HG03378 (cell line): Measurements from ENCODE around the gene PSME4.
"Not testable (repeated sequence)": the region's sequence is repeated elsewhere in the genome, so short reads cannot be mapped to it uniquely, and the experiment has no call there.

Experiments used
- ATAC-seq: cut with Tn5 transposase; IDR thresholded peaks from one replicate; pipeline ENCODE4 v1.9.1; 2021; ENCODE audit warnings: mild to moderate bottlenecking, moderate library complexity; ENCODE audit not compliant: unreplicated experiment

Gene PSME4

DNA sequence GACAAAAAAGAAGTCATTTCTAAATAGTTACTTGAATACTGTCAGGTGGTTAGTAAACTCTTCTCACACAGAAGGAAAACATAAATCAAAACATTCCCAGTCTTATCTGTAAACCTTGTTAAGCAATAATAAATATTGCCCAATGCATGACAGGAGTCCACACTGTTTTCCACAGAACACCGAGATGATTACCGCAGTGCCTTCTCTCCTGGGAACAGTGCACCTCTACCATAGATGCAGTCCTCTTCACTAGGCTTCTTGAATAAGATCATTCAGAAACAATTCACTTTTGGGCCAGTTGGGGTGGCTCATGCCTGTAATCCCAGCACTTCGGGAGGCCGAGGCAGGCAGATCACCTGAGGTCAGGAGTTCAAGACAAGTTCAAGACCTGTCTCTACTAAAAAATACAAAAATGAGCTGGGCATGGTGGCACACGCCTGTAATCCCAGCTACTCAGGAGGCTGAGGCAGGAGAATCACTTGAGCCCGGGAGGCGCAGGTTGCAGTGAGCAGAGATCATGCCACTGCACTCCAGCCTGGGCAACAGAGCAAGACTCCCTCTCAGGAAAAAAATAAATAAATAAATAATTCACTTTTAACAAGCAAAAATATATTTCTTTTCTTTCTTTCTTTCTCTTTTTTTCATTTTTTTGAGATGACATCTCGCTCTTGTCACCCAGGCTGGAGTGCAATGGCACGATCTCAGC is 119.6 kb downstream of the PSME4 start:
- not testable (repeated sequence) for ATAC-seq

DNA sequence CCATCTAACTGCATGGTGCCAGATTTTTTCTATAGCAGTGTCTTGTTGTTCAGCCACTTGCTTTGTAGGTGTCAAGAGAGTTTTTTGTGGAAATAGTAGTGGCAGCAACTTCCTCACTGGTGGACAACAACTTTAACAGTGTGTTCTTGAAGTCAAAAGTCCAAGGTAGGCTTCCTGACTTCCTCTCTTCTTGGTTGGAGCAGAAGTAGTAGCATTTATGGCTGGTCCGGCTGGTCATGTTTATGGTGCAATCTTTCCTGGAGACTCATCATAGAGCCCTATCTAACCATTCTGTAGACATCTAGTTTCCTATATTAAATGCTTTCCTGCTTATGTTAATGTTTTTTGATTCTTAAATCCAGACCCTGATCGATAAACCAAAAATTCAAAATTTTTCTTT is 122.7 kb downstream of the PSME4 start:
- no peak for ATAC-seq

DNA sequence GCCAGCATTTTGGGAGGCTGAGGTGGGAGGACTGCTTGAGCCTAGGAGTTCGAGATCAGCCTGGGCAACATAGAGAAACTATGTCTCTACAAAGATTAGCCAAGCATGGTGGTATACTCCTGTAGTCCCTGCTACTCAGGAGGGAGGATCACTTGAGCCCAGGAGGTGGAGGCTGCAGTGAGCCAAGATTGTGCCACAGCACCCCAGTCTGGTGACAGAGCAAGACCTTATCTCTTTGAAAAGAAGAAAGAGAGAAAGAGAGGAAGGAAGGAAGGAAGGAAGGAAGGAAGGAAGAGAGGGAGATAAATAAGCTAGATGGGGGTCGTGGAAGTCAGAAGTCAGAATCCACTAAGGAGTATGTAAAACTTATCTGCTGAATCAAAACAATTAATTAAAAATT is 127.2 kb downstream of the PSME4 start:
- no peak for ATAC-seq

DNA sequence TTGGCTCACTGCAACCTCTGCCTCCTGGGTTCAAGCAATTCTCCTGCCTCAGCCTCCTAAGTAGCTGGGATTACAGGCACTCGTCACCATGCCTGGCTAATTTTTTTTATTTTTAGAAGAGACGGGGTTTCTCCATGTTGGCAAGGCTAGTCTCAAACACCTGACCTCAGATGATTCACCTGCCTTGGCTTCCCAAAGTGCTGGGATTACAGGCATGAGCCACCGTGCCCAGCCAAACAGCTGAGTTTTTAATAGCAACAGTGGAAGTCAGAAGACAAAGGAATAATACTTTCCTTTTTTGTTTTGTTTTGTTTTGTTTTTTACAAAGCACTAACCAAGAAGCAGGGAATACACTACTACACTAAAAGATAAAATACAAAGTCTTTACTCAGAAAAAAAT is 127.9 kb downstream of the PSME4 start:
- ATAC-seq = no peak

DNA sequence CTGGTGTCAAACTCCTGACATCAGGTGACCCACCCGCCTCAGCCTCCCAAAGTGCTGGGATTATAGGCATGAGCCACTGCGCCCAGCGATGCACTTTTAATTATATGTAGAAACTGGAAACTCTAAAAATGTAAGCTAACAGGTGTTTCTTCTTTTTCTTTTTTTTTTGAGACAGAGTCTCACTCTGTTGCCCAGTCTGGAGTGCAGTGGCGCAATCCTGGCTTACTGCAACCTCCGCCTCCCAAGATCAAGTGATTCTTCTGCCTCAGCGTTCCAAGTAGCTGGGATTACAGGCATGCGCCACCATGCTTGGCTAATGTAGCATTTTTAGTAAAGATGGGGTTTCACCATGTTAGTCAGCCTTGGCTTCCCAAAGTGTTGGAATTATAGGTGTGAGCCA is 129.1 kb downstream of the PSME4 start:
- ATAC-seq = not testable (repeated sequence)

DNA sequence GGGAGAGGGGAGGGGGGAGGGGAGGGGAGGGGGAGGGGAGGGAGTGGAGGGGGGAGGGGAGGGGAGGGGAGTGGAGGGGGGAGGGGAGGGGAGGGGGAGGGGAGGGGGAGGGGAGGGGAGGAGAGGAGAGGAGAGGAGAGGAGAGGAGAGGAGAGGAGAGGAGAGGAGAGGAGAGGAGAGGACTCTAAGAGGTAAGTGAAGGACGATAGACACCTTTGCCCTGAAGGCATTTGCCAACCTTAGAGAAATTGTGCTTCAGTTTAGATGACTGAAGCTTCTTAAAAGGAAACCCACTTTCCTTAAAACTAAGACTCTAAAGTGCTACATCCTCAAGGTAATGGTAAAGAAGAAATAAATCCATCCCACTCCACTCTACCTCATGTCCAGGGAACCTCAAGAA is 130.2 kb downstream of the PSME4 start:
- ATAC-seq = no peak

DNA sequence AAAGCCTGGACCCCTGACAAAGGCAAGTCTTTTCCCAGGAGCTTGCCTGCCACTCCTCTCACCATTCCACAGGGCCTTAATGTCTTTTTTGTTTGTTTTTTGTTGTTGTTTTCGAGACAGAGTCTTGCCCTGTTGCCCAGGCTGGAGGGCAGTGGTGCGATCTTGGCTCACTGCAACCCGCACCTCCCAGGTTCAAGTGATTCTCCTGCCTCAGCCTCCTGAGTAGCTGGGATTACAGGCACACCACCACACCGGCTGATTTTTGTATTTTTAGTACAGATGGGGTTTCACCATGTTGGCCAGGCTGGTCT is 140.9 kb downstream of the PSME4 start:
- not testable (repeated sequence) for ATAC-seq

DNA sequence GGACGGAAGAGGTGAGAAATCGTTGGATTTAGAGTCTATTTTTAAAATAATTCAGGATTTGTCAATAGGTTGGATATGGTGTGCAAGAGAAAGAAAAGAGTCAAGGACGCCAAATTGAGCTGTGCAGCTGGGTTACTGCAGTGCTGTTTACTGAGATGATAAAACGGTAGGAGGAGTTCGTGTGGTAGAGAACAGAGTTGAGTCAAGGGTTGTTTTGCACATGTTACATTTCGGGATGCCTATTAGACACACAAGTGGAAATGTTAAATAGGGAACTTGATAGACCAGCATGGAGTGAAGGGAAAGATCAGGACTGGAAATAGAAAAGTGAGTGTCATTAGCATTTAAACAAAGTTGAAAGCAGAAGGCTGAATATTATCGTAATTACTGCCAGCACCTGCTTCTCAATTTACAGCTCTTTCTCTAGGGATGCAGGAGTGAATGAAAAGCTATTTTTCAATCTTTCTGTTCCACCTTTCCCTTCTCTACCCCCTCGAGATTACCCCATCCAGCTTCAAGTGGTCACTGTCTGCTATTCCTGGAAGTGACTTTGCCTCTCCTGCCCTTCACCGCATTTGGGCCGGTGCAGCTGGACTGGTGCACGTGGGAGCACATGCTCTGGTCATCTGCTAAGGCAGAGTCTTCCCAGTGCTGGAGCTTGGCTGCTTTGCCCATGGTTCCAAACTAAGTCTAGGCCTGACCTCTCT is 141.4 kb downstream of the PSME4 start:
- no peak for ATAC-seq

DNA sequence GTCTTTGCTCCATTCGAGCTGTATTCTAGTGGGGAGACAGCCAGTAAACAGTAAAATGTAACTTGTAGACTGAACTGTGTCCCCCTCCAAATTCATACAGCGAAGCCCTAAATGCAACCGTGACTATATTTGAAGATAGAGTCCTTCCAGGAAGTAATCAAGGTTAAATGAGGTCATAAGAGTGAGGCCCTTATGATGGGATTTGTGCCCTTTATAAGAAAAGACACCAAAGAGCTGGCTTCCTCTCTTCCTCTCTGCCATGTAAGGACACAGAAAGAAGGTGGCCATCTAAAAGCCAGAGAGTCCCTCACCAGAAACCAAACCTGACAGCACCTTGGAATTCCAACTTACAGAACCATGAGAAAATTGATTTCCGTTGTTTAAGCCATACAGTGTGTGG is 142.5 kb downstream of the PSME4 start:
- ATAC-seq = no peak

DNA sequence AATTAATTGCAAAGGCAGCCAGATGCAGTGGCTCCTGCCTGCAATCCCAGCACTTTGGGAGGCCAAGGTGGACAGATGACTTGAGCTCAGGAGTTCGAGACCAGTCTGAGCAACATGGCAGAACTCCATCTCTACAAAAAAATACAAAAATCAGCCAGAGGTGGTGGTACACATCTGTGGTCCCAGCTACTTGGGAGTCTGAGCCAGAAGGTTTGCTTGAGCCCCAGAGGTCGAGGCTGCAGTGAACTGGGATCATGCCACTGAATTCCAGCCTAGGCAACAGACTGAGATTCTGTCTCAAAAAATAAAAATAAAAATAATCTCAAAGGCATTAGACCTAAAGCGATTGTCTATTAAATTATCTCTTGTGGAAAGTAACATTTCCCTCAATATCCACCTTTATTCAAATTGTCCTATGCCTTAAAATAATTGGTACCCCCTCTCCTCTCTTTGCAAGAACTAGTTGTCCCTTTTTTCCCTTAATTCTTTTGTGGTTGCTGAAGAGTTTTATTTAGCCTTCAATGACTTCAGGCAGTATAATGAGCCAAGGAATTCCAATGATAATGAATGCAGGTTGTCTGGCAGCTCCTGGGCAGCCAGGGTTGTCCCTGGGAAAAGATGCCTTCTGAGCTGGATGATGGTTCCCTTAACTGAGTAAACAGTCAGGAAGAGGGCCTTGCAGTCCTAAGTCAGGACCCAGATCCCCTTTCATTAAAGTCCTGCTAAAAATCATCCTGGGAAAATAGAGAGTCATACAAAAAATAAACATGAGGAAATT is 143.2 kb downstream of the PSME4 start:
- ATAC-seq = no peak

DNA sequence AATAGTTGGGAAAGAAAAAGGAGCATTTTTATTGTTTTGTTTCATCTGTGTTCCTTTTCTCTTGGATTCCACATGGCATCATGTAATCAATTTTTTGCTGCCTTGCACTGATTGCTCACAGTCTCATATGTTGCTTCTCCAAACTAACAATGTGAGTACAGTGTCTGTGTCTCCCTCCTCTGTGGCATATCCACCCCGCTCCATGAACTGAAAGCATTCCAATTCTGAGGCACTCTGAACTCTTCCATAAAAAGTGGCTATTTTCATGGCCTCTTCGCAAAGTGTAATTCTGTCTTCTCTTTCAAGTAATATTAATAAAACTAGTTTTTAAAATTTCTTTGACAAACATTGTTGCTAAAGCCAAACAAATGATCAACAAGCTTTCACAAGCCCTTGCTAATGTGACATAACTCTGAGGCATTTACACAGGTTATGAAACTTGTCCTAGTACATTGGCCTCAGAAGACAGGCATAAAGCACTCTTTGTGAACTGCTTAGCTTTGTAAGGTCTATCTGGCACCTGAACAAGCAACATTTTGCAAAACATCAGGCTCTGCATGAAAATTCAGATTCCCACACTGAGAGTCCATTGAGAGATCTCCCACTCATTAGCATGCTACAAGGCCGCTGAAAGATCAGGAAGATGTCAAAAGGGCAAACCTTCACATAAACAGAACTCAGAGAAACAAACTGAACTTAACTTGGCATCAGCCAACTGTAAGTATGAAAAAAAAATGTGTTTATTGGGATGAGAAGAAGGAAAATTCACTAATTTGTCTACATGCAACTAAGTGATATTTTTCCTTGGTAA is 144.0 kb downstream of the PSME4 start:
- no peak for ATAC-seq

DNA sequence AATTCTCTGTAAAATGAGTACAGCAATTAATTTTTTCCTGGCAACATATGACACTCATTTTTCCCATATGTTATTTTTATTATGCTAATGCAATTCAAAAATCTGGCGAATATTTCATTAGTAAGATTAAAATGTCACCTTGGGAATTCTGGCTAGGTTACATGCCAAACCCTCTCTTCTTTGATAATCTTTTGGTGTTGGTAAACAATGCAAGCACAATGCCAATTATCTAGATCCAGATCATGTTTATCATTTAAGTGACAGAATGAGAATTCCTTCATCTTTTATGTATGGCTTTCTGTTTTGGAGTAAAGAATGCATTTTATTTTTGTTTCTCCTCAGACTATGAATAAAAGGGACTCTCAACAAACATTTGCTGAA is 144.8 kb downstream of the PSME4 start:
- ATAC-seq = no peak

DNA sequence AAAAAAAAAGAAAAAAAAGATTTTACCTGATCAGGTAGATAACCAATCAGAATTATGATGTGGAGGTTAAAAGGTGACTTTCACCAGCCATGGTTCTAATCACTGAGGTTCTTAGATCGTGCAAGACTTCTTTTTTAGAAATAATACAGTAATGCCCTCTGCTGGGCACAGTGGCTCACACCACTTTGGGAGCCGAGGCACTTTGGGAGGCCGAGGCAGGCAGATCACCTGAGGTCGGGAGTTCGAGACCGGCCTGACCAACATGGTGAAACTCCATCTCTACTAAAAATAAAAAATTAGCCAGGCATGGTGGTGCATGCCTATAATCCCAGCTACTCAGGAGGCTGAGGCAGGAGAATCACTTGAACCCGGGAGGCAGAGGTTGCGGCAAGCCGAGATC is 147.2 kb downstream of the PSME4 start:
- ATAC-seq = not testable (repeated sequence)

DNA sequence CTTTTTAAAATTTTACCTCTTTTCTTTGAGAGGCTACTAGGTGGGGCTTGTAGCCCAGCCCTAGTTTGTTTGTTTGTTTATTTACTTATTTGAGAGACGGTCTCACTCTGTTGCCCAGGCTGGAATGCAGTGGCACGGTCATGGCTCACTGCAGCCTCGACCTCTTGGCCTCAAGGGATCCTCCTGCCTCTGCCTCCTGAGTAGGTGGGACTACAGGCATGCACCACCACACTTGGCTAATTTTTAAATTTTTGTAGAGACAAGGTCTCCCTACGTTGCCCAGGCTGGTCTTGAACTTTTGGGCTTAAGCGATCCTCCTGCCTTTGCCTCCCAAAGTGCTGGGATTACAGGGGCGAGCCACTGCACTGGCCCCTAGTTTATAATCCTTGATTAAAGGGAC is 149.0 kb downstream of the PSME4 start:
- no peak for ATAC-seq

DNA sequence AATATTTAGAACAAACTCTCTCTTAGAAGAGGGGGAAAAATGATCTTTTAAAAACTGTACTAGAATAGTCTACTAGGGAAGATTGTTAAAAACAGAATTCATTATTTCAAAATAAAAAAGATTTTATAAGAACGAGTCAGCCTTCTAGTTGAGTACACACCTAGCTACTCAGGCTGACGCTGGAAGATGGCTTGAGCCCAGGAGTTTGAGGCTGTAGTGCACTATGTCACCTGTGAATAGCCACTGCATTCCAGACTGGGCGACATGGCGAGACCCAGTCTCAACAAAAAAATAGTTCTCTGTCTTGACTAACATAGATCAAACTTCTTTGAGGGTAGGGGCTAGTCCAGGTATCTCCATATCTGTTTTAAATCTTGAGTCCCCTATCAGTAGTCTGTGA is 150.1 kb downstream of the PSME4 start:
- ATAC-seq = no peak

DNA sequence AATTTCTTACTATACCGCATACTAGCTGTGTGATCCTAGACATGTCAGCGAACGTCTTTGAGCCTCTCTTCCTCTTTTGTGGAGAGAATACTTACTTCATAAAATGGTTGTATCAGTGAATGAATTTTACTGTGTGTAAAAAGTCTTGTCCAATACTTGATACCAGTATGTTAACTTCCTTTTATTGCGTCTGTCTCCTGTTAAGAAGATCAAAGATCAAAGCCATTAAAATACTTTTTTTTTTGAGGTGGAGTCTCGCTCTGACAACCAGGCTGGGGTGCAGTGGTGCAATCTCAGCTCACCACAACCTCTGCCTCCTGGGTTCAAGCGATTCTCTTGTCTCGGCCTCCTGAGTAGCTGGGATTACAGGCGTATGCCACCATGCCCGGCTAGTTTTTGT is 150.7 kb downstream of the PSME4 start:
- ATAC-seq = no peak

DNA sequence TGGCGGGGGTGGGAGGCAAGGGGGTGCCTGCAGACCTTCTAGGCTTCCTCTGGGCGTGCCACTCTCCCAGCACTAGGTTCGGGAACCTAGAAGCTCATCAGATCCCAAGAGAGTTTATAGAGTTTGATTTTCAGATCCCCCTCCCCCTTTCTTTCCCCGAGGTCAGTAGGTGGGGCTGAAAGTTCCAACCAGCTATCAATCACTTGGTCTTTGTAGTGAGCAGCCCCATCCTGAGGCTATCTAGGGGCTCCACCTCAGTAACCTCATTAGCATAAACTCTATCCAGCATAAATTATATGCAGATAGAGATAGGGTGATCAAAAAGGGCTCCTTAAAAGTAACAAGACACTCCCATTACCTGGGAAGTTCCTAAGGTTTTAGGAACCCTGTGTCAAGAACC is 151.2 kb downstream of the PSME4 start:
- no peak for ATAC-seq

DNA sequence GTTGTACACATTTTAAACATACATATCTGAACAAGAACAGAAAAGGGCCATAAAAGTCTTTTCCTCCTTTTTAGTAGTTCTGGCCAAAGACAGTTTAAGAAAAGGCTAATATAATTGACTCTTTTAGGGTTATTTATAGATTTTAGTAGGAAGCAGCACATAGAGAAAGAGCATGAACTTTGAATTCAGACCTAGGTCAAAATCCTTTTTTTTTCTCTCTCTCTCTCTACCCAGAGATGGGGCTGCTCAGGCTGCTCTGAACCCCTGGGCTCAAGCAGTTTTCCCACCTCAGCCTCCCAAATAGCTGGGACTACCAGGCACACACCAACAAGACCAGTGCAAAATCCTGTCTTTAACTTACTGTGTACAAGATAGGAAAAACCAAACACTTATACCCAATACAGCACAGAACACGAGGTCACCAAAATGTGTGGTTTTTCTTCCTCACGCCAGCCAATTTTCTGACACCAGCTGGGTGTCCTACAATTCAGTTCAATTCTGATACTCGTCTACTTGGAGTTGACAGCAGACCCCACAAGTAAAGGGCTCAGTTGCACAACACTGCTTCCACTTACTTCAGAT is 151.8 kb downstream of the PSME4 start:
- no peak for ATAC-seq
